ENCODE measurements around the gene FES.

DNA sequence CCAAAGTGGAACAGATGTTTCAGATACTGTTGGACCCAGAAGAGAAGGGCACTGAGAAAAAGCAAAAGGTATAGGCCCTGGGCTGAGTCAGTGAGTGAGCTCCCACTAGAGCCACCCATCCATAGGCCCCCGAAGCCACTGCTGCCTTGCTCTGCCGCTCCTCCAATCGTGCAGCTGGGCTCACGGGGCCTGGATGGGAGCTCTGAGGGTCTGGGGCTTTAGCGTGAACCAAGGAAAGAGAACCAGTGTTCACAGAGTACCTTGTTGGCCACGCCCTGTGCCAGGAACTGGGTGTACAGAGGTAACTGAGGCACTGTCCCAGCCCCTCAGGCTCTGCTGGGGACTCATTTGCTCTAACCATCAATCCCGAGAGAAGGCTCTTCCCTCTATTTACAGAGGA lies 55.5 kb downstream of the FES start:
- TF ChIP-seq, protein P1, sequence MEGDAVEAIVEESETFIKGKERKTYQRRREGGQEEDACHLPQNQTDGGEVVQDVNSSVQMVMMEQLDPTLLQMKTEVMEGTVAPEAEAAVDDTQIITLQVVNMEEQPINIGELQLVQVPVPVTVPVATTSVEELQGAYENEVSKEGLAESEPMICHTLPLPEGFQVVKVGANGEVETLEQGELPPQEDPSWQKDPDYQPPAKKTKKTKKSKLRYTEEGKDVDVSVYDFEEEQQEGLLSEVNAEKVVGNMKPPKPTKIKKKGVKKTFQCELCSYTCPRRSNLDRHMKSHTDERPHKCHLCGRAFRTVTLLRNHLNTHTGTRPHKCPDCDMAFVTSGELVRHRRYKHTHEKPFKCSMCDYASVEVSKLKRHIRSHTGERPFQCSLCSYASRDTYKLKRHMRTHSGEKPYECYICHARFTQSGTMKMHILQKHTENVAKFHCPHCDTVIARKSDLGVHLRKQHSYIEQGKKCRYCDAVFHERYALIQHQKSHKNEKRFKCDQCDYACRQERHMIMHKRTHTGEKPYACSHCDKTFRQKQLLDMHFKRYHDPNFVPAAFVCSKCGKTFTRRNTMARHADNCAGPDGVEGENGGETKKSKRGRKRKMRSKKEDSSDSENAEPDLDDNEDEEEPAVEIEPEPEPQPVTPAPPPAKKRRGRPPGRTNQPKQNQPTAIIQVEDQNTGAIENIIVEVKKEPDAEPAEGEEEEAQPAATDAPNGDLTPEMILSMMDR (IDR thresholded peaks at IDR 0.05), result no peak
- TF ChIP-seq EP300 (IDR thresholded peaks at IDR 0.05) (no peak), POLR2A (IDR thresholded peaks at IDR 0.05) (no peak)

All from tibial nerve (tissue), 4 donors.